Astrocyte of the cerebellum (primary cell): ENCODE results near the gene CDC73.
A peak's percentile ranks its signal among the peaks of the same experiment; 100 is the strongest.

ENCODE experiments used
- DNase-seq: peaks from one replicate; pipeline ENCODE4 v3.0.0-alpha.2; 2011; ENCODE audit warnings: low read depth
- H3K4me3 ChIP-seq: 2 replicates; pipeline ENCODE4 v1.5.1; 2011; ENCODE audit warnings: mild to moderate bottlenecking, low read depth, low read length, moderate library complexity
- CTCF ChIP-seq: IDR thresholded peaks from 2 replicates; pipeline ENCODE4 v1.5.1; 2012; ENCODE audit warnings: low read length, low read depth, moderate library complexity, mild to moderate bottlenecking; ENCODE audit errors: missing control alignments
- in situ Hi-C: cut with HindIII; loops from 2 replicates; pipeline ENCODE4 v1.10.0; 2017; ENCODE audit warnings: low sequenced_read_pairs

The CDC73 gene

GRCh38 chr1:193189442-193190095 is 67.7 kb downstream of the CDC73 start:
- in situ Hi-C loops: loop anchor here (25.0 kb wide), 1 partner anchor 1098 kb away; no protein-coding TSS in a partner anchor
- H3K4me3 ChIP-seq: no peak overlapping the region
- no peak for TF ChIP-seq CTCF
- DNase-seq: no peak

GRCh38 chr1:193190096-193190744 is 68.4 kb downstream of the CDC73 start:
- DNase-seq: peak; percentile 5
- in situ Hi-C loops: loop anchor here (25.0 kb wide), 1 partner anchor 1097 kb away; no protein-coding TSS in a partner anchor
- peak; percentile 33 for TF ChIP-seq CTCF
- H3K4me3 ChIP-seq: no peak overlapping the region

- in situ Hi-C loops: loop anchor here (25.0 kb wide), 1 partner anchor 1095 kb away; no protein-coding TSS in a partner anchor
- no peak overlapping the region for H3K4me3 ChIP-seq
- TF ChIP-seq CTCF: no peak
- DNase-seq: no peak
Measured at GRCh38 chr1:193192586-193192985, 70.8 kb downstream of the CDC73 start.

- in situ Hi-C loops: loop anchor here (25.0 kb wide), 1 partner anchor 1087 kb away; no protein-coding TSS in a partner anchor
Measured at GRCh38 chr1:193199940-193200339, 78.1 kb downstream of the CDC73 start.

DNA sequence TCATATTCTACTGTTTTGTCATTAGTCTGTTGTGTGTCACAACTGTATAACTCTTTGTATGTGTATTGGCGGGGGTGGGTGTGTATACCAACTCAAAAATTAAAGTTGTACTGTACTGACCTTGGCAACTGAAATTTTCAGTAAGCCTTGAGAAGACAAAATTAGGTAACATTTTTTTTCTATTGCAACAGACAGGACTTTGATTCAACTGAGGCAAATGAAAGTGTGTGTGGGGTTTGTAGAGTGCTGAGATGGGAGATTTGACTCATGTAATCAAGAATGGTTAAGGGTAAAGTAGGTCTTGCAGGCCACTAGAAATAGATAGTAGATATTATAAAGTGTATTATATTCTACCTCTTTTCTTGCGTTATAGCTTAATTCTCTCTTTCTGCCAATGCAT is 79.2 kb downstream of the CDC73 start:
- TF ChIP-seq CTCF: no peak
- no peak for DNase-seq
- H3K4me3 ChIP-seq: no peak overlapping the region
- in situ Hi-C loops: no loop called here

More at GRCh38 chr1:193199940-193200339, 78.1 kb downstream of the CDC73 start:
- TF ChIP-seq CTCF: no peak
- H3K4me3 ChIP-seq: no peak overlapping the region
- DNase-seq: no peak

DNA sequence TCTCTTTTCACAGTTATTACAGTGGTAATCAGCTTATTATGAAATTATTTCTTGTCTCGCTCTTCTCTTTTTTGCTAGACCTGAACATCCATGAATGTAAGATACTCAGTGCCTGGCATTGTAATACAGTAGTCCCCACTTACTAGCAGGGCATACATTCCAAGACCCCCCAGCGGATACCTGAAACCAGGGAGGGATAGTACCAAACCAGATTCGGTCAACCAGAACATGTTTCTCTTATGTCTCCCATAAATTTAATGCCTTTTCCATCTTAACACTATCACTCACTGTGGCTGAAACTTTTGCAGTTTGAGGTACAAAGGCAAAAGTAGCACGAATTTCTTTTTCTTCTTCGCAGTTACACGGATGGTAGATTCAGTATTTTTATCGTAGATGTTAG is 89.2 kb downstream of the CDC73 start:
- no peak overlapping the region for H3K4me3 ChIP-seq
- DNase-seq: no peak
- no peak for TF ChIP-seq CTCF
- in situ Hi-C loops: no loop called here
